ENCODE measurements around the gene KCNH8.

KCNH8 gene

GRCh38 chr3:19250959-19251610 lies 102.8 kb downstream of the KCNH8 start:
- TF ChIP-seq CTCF (conservative IDR thresholded peaks at IDR 0.05; ENCODE audit: low read length): no peak
- no peak overlapping the region for H3K4me3 ChIP-seq (ENCODE audit: low read length)
- no peak for DNase-seq (ENCODE audit: low read depth)

GRCh38 chr3:19254189-19254588 lies 105.9 kb downstream of the KCNH8 start:
- H3K4me3 ChIP-seq (ENCODE audit: low read length): no peak overlapping the region
- DNase-seq (ENCODE audit: low read depth): no peak
- no peak for TF ChIP-seq CTCF (conservative IDR thresholded peaks at IDR 0.05; ENCODE audit: low read length)

DNA sequence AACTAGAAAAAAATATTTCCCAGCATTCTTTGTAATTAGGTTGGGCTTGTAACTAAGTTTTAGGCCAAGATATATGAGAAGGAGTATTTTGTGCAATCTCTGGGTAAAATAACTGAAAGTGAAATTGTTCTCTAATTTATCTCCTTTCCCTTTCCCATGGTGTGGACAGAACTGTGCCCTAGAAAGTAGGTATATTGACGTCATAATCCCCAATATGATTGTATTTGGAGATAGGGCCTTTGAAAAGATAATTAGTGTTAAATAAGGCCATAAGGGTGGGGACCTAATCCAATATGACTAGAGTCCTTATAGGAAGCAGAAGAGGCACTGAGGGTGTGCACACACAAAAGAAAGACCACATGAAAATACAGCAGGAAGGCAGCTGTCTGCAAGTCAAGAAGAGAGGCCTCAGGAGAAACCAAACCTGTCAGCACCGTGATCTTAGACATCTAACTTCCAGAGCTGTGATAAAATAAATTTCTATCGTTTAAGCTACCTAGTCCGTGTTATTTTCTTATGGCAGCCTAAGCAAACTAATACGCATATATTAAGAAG lies 106.6 kb downstream of the KCNH8 start:
- TF ChIP-seq CTCF (conservative IDR thresholded peaks at IDR 0.05; ENCODE audit: low read length): no peak
- DNase-seq (ENCODE audit: low read depth): no peak

GRCh38 chr3:19256313-19256712 lies 108.0 kb downstream of the KCNH8 start:
- no peak for DNase-seq (ENCODE audit: low read depth)
- no peak for TF ChIP-seq CTCF (conservative IDR thresholded peaks at IDR 0.05; ENCODE audit: low read length)
- no peak overlapping the region for H3K4me3 ChIP-seq (ENCODE audit: low read length)

More for the DNA sequence above, 106.6 kb downstream of the KCNH8 start:
- H3K4me3 ChIP-seq (ENCODE audit: low read length): no peak overlapping the region

- no peak overlapping the region for H3K4me3 ChIP-seq (ENCODE audit: low read length)
- no peak for DNase-seq (ENCODE audit: low read depth)
- TF ChIP-seq CTCF (conservative IDR thresholded peaks at IDR 0.05; ENCODE audit: low read length): no peak
These were observed 115.3 kb downstream of the KCNH8 start for GRCh38 chr3:19263606-19264005.

GRCh38 chr3:19264424-19264823 lies 116.1 kb downstream of the KCNH8 start:
- no peak overlapping the region for H3K4me3 ChIP-seq (ENCODE audit: low read length)
- DNase-seq (ENCODE audit: low read depth): no peak
- TF ChIP-seq CTCF (conservative IDR thresholded peaks at IDR 0.05; ENCODE audit: low read length): no peak

- no peak overlapping the region for H3K4me3 ChIP-seq (ENCODE audit: low read length)
- DNase-seq (ENCODE audit: low read depth): no peak
- TF ChIP-seq CTCF (conservative IDR thresholded peaks at IDR 0.05; ENCODE audit: low read length): no peak
These were observed 118.7 kb downstream of the KCNH8 start for GRCh38 chr3:19267040-19267439.

Data from AG10803 (cell line).